Erythroblast (primary cell): ENCODE data around the gene PROX1.

Experiments used
- DNase-seq, 2 experiments: peaks; one replicate each; lab custom pipeline; 2025; lab: John Stamatoyannopoulos, UW
- GATA1 ChIP-seq: IDR thresholded peaks from 2 replicates; pipeline ENCODE4 v1.6.1; 2011; ENCODE audit warnings: low read depth, mild to moderate bottlenecking, control low read depth, low read length, moderate library complexity
- POLR2A ChIP-seq: IDR thresholded peaks from 2 replicates; pipeline ENCODE4 v1.6.1; 2011; ENCODE audit warnings: mild to moderate bottlenecking, low read length

Gene PROX1

GRCh38 chr1:213998785-213999184 lies 11.0 kb downstream of the PROX1 start:
- DNase-seq, result no peak
- no peak for TF ChIP-seq POLR2A
- no peak for TF ChIP-seq GATA1

- no peak for DNase-seq
- no peak for TF ChIP-seq POLR2A
- no peak for TF ChIP-seq GATA1
These were observed 12.0 kb downstream of the PROX1 start for GRCh38 chr1:213999732-214000131.

- no peak for TF ChIP-seq GATA1
- TF ChIP-seq POLR2A, result no peak
- no peak for DNase-seq
These were observed 14.3 kb downstream of the PROX1 start for GRCh38 chr1:214002060-214002459.

GRCh38 chr1:214002472-214002871 lies 14.7 kb downstream of the PROX1 start:
- no peak for DNase-seq
- TF ChIP-seq POLR2A, result no peak
- TF ChIP-seq GATA1, result no peak

GRCh38 chr1:214003233-214003632 lies 15.5 kb downstream of the PROX1 start:
- DNase-seq, result peak; percentile 18 to 74
- TF ChIP-seq POLR2A (no peak), GATA1 (no peak)

- TF ChIP-seq POLR2A (no peak), GATA1 (no peak)
- DNase-seq, result no peak
These were observed 16.2 kb downstream of the PROX1 start for GRCh38 chr1:214004014-214004413.

- DNase-seq, result no peak
- TF ChIP-seq GATA1 (no peak), POLR2A (no peak)
These were observed 17.0 kb downstream of the PROX1 start for GRCh38 chr1:214004795-214005194.

- no peak for TF ChIP-seq GATA1
- no peak for TF ChIP-seq POLR2A
These were observed 17.9 kb downstream of the PROX1 start for GRCh38 chr1:214005708-214006107.

GRCh38 chr1:214006845-214007244 lies 19.1 kb downstream of the PROX1 start:
- no peak for TF ChIP-seq GATA1
- TF ChIP-seq POLR2A, result no peak
- DNase-seq, result no peak

More at GRCh38 chr1:214005708-214006107, 17.9 kb downstream of the PROX1 start:
- no peak for DNase-seq

GRCh38 chr1:214008347-214008746 lies 20.6 kb downstream of the PROX1 start:
- TF ChIP-seq GATA1 (no peak), POLR2A (no peak)
- no peak for DNase-seq

GRCh38 chr1:214008791-214009422 lies 21.1 kb downstream of the PROX1 start:
- no peak for TF ChIP-seq POLR2A
- TF ChIP-seq GATA1, result no peak
- no peak for DNase-seq

- TF ChIP-seq POLR2A (no peak), GATA1 (no peak)
- no peak for DNase-seq
These were observed 21.8 kb downstream of the PROX1 start for GRCh38 chr1:214009423-214010196.

- DNase-seq, result no peak
- TF ChIP-seq POLR2A, result no peak
- no peak for TF ChIP-seq GATA1
These were observed 22.4 kb downstream of the PROX1 start for GRCh38 chr1:214010197-214010573.

GRCh38 chr1:214010717-214011116 lies 22.9 kb downstream of the PROX1 start:
- DNase-seq, result no peak
- no peak for TF ChIP-seq POLR2A
- TF ChIP-seq GATA1, result no peak
